Tibial nerve (tissue), 4 donors: Measurements from ENCODE around the gene KSR1. TPM values are rescaled to one million over a fixed set of nuclear protein-coding genes. Genes with fewer than 3 reads are reported as not detected.
A peak's percentile ranks its signal among the peaks of the same experiment; 100 is the strongest.

Experiments
- DNase-seq, 2 donors: peaks; one replicate each; pipeline ENCODE4 v3.0.0-alpha.2; 2019; ENCODE audit warnings: low spot score in 2 of 2
- H3K27ac ChIP-seq, 4 donors: fragments of 200-600 bp; sonication (generic) in 3 of 4; one replicate each; pipeline ENCODE4 v1.5.1; 2017 to 2019; ENCODE audit warnings: mild to moderate bottlenecking in 1 of 4
- H3K27me3 ChIP-seq, 2 donors: fragments of 200-600 bp; sonication (generic) in 1 of 2; one replicate each; pipeline versions ENCODE4 v1.5.1 to v1.6.0; 2017 to 2019
- H3K36me3 ChIP-seq, 3 donors: fragments of 200-600 bp; sonication (generic); one replicate each; pipeline ENCODE4 v1.5.1; 2018 to 2019
- H3K4me1 ChIP-seq, 4 donors: fragments of 200-600 bp; sonication (generic) in 3 of 4; one replicate each; pipeline ENCODE4 v1.5.1; 2017 to 2019
- H3K4me3 ChIP-seq, 4 donors: fragments of 200-600 bp; sonication (generic) in 3 of 4; one replicate each; pipeline ENCODE4 v1.5.1; 2017 to 2019; ENCODE audit warnings: mild to moderate bottlenecking in 1 of 4, moderate library complexity in 1 of 4
- H3K9me3 ChIP-seq, 4 donors: fragments of 200-600 bp; sonication (generic) in 3 of 4; one replicate each; pipeline ENCODE4 v1.5.1; 2017 to 2019
- EP300 ChIP-seq, 2 donors: sonication (generic); formaldehyde crosslinking; IDR thresholded peaks; one replicate each; pipeline ENCODE4 v1.6.1; 2017; ENCODE audit warnings: antibody characterized with exemption in 2 of 2, mild to moderate bottlenecking in 1 of 2
- POLR2A ChIP-seq, 2 donors: fragments of 450-650 bp; IDR thresholded peaks; one replicate each; pipeline ENCODE4 v1.6.1; 2017; ENCODE audit warnings: antibody characterized with exemption in 2 of 2, mild to moderate bottlenecking in 2 of 2, moderate library complexity in 2 of 2
- WGBS, 2 donors: methylation state at CpG; one replicate each; pipeline ENCODE4 v1.1.5; 2018; 5-methylcytosine and 5-hydroxymethylcytosine counted together
- total RNA-seq, 4 donors: library from RNA; depleted of rRNA; stranded (reverse); fragments of >200 nt; gene quantifications; one replicate each; pipeline ENCODE4 v1.1.0, GENCODE V29; 2016
- TF ChIP-seq, protein P1 (sequence below), 5 experiments: fragments of 200-600 bp in 3 of 5; fragments of 450-650 bp in 2 of 5; sonication (generic) in 3 of 5; IDR thresholded peaks; one replicate each; pipeline ENCODE4 v1.5.1; 2016 to 2019; ENCODE audit warnings: antibody characterized with exemption in 5 of 5, mild to moderate bottlenecking in 3 of 5, moderate library complexity in 2 of 5

The KSR1 gene
- total RNA-seq, 4 donors from 2014 or later, result 45.1 to 110 (median 54.2) TPM

DNA sequence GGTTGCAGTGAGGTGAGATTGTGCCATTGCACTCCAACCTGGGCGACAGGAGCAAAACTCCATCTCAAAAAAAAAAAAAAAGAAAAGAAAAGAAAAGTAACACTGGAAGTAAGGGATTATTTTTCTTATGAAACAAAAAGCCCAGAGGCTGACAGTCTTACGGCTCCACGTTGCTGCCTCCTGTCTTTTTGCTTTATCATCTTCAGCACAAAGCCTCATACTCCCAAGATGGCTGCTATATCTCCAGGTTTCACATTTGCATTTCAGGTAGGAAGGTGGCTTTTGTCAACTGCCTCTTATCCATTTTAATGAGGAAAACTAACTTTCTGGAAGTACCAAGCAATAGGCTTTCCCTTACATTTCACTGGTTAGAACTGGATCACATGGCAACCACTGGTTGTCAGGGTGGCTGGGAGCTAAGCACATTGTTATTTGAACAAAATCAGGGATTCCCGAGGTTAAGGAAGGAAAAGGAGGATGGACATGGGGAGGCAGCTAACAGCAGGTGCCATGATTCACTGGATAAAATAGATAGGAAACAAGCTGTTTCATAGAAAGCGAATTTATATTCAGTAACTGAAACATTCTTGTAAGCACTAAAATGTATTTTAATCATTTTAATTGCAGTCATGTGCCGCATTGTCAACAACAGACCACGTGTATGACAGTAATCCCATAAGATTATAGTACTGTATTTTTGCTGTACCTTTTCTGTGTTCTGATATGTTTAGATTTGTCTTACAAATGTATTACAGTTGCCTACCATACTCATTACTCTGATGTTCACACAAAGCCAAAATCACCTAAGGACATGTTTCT is 58.6 kb downstream of the KSR1 start:
- no peak for TF ChIP-seq POLR2A (IDR thresholded peaks at IDR 0.05)
- TF ChIP-seq EP300 (IDR thresholded peaks at IDR 0.05), result no peak
- TF ChIP-seq, protein P1, sequence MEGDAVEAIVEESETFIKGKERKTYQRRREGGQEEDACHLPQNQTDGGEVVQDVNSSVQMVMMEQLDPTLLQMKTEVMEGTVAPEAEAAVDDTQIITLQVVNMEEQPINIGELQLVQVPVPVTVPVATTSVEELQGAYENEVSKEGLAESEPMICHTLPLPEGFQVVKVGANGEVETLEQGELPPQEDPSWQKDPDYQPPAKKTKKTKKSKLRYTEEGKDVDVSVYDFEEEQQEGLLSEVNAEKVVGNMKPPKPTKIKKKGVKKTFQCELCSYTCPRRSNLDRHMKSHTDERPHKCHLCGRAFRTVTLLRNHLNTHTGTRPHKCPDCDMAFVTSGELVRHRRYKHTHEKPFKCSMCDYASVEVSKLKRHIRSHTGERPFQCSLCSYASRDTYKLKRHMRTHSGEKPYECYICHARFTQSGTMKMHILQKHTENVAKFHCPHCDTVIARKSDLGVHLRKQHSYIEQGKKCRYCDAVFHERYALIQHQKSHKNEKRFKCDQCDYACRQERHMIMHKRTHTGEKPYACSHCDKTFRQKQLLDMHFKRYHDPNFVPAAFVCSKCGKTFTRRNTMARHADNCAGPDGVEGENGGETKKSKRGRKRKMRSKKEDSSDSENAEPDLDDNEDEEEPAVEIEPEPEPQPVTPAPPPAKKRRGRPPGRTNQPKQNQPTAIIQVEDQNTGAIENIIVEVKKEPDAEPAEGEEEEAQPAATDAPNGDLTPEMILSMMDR (IDR thresholded peaks at IDR 0.05), result no peak
- Histone ChIP-seq H3K27me3 (no peaks in the 10 kb centered on the region), H3K4me3 (no peak overlapping the region), H3K4me1 (peaks cover 0 to 79% (median 29%) of the 10 kb centered on the region in 4 donors), H3K9me3 (no peaks in the 10 kb centered on the region), H3K36me3 (no peaks in the 10 kb centered on the region), H3K27ac (peak overlapping the region; percentile 40 to 87 (median 82))
- 83% methylated on average over 7 of the region's 7 CpGs for WGBS, 2 donors
- no peak for DNase-seq

DNA sequence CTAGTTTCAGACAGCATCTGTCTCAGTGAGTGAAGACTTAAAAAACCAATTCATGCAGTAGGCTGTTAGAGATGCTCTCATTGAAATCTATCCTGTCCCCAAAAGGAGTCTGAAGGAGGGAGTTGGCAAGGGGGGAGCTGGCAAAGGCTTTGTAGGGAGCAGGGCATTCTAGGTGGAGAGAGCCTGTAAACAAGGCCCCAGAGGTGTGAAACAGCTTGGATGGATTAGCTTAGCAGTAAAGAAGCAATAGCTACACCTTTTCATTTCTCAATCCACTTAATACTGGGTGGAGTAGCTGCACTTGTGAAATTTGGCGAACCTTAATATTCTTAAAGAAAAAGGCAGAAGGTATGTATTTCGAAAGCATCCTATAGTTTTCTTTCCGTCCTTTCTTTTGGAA is 61.8 kb downstream of the KSR1 start:
- peak overlapping the region in 3 of 4 donors; percentile 30 to 88 (median 82) for H3K27ac ChIP-seq
- DNase-seq, result no peak
- TF ChIP-seq POLR2A (IDR thresholded peaks at IDR 0.05) (no peak), EP300 (IDR thresholded peaks at IDR 0.05) (no peak)
- TF ChIP-seq, protein P1 (IDR thresholded peaks at IDR 0.05), result no peak
- H3K4me1 ChIP-seq, result peaks cover 0 to 79% (median 26%) of the 10 kb centered on the region in 4 donors
- H3K4me3 ChIP-seq, result no peak overlapping the region
- H3K36me3 ChIP-seq, result no peaks in the 10 kb centered on the region
- 87 to 93% methylated on average over 3 of the region's 3 CpGs for WGBS, 2 donors
- no peaks in the 10 kb centered on the region for H3K27me3 ChIP-seq
- no peaks in the 10 kb centered on the region for H3K9me3 ChIP-seq

DNA sequence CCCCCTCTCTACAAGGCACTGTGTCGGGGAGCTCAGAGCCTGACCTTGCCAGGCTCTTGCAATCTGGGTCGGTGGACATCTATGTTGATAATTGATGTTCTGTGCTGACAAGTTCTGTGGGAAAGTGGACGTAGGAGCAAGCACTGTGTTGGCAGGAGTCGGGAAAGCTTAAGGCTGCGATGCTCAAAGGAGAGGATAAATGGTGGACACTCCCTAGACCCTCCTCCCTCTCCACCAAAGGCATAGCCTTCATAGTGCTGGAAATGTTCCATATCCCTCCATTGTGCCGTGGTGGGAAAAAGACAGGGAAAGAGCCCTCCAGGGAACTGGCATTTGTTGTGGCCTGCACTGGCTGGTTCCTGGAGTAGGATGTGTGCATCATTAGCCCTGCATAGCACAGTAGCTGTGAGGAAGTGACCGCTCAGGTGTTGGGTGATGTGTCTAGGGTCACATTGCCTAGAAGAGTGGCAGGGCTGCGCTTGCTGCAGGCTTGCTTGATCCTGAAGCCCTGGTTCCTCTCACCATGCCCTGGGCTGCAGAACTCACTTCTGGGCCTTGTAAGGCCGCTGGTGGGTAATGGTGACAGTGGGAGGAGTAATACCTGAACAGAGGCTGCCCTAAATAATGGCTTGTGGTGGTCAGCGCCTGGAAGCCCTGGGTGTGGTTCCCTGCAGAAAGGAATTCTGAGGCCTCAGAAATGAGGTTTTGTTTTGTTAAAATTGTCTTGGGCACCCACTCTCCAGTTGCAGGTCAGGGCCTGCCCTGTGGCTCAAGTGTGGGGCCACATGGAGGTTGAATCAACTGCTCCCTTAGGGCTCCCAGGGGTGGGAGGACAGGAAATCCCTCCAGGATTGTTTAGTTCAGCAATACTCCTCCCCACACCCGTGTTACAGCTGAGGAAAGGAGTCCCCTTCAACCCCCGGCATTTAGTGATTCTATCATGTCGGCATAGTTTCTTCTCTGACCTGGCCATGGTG is 62.6 kb downstream of the KSR1 start:
- H3K27ac ChIP-seq, result peak overlapping the region in 3 of 4 donors; percentile 30 to 88 (median 60)
- DNase-seq, result no peak
- no peaks in the 10 kb centered on the region for H3K36me3 ChIP-seq
- peaks cover 0 to 72% (median 20%) of the 10 kb centered on the region in 4 donors for H3K4me1 ChIP-seq
- H3K27me3 ChIP-seq, result no peaks in the 10 kb centered on the region
- no peak overlapping the region for H3K4me3 ChIP-seq
- no peak for TF ChIP-seq POLR2A (IDR thresholded peaks at IDR 0.05)
- TF ChIP-seq, protein P1 (IDR thresholded peaks at IDR 0.05), result no peak
- TF ChIP-seq EP300 (IDR thresholded peaks at IDR 0.05), result no peak
- H3K9me3 ChIP-seq, result no peaks in the 10 kb centered on the region
- WGBS, 2 donors, result 67 to 69% methylated on average over 13 of the region's 13 CpGs

DNA sequence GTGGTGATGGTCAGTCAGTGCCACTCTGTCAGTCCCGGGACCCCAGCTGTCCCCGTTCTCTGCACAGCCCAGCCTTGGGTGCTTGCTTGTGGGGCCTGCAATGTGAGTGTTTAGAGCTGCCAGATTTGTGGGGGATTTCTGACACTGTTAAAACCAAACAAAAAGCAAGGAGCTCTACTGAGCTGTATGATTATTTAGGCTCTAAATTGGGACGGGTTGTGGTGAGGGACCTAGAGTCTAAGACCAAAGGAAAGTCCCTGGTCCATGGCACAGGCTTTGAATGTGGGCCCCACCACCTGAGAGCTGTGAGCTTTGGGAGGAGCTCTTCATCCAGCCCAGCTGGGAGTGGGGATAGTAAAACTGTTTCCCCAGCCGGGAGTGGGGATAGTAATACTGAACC is 63.3 kb downstream of the KSR1 start:
- WGBS, 2 donors, result 37 to 65% methylated on average over 4 of the region's 4 CpGs
- Histone ChIP-seq H3K4me3 (no peak overlapping the region), H3K27ac (peak overlapping the region in 3 of 4 donors; percentile 30 to 88 (median 60)), H3K9me3 (no peaks in the 10 kb centered on the region), H3K27me3 (no peaks in the 10 kb centered on the region), H3K36me3 (no peaks in the 10 kb centered on the region), H3K4me1 (peaks cover 0 to 77% (median 18%) of the 10 kb centered on the region in 4 donors)
- TF ChIP-seq POLR2A (IDR thresholded peaks at IDR 0.05) (no peak), EP300 (IDR thresholded peaks at IDR 0.05) (no peak)
- TF ChIP-seq, protein P1 (IDR thresholded peaks at IDR 0.05), result no peak
- no peak for DNase-seq
